K562 (cell line): ENCODE measurements around the gene ARFRP1. TPM values are rescaled to one million over a fixed set of nuclear protein-coding genes. Genes with fewer than 3 reads are reported as not detected.

Source experiments
- ATAC-seq: fragments of 200-7000 bp; cut with Tn5 transposase; 3 replicates; pipeline ENCODE4 v1.9.1; 2020; ENCODE audit warnings: moderate library complexity
- BruUV-seq: library from RNA; stranded (reverse); fragments of 400-500 nt; replicated peaks from 2 replicates; lab custom pipeline; 2021; lab: Mats Ljungman, UMichigan
- CTCF ChIA-PET: fragments of 300-600 bp; formaldehyde crosslinking; extraction: SDS; loops from one replicate; lab custom pipeline; 2021; ENCODE audit warnings: low intra/inter-chr PET ratio; lab: Yijun Ruan, JAX
- POLR2A ChIA-PET: fragments of 300-600, 350-650 bp; sonication (Branson Sonifier 250); formaldehyde crosslinking; extraction: SDS; loops from one replicate; lab custom pipeline; 2021; ENCODE audit warnings: antibody characterized with exemption, inconsistent platforms; lab: Yijun Ruan, JAX
- DNase-seq, 4 experiments: peaks; one replicate each; pipeline versions ENCODE4 v3.0.0 to v3.0.0-alpha.2; 2011 to 2018; ENCODE audit warnings: low spot score in 3 of 4, mixed read lengths in 3 of 4; ENCODE audit errors: extremely low read depth in 1 of 4
- FAIRE-seq: peaks from 2 replicates; lab custom pipeline; 2011; peaks lifted over from hg19 to GRCh38; lab: Jason Lieb, UNC
- H2AFZ ChIP-seq: 2 replicates; pipeline ENCODE4 v1.6.0; 2011; ENCODE audit warnings: low read depth, low read length, control low read depth, inconsistent platforms
- H3K27ac ChIP-seq: fragments of 200-600 bp; 3 replicates; pipeline ENCODE4 v1.8.0; 2011; ENCODE audit warnings: low read depth, mild to moderate bottlenecking, control low read depth, inconsistent platforms, low read length, moderate library complexity, mixed read lengths; ENCODE audit errors: extremely low read depth
- H3K27me3 ChIP-seq, 2 experiments: fragments of 300-600 bp in 1 of 2; 2 replicates in 1 of 2; 3 replicates in 1 of 2; pipeline versions ENCODE4 v1.6.0 to v1.8.0; 2011; ENCODE audit warnings: inconsistent platforms in 2 of 2, low read length in 2 of 2, mild to moderate bottlenecking in 1 of 2, mixed read lengths in 1 of 2, moderate library complexity in 1 of 2; ENCODE audit not compliant: control insufficient read depth in 2 of 2, insufficient read depth in 2 of 2
- H3K36me3 ChIP-seq: fragments of 300-600 bp; 3 replicates; pipeline ENCODE4 v1.8.0; 2011; ENCODE audit warnings: mild to moderate bottlenecking, low read length, inconsistent platforms; ENCODE audit not compliant: control insufficient read depth, insufficient read depth
- H3K4me1 ChIP-seq, 2 experiments: fragments of 200-600 bp in 1 of 2; replicated peaks in 1 of 2; 2 replicates in 1 of 2; 3 replicates in 1 of 2; pipeline versions ENCODE4 v1.5.1 to v1.8.0; 2011; ENCODE audit warnings: inconsistent platforms in 2 of 2, low read length in 2 of 2, mild to moderate bottlenecking in 1 of 2, mixed read lengths in 1 of 2, moderate library complexity in 1 of 2; ENCODE audit not compliant: control insufficient read depth in 2 of 2, insufficient read depth in 2 of 2
- H3K4me2 ChIP-seq: 2 replicates; pipeline ENCODE4 v1.6.1; 2011; ENCODE audit warnings: low read length, control low read depth, inconsistent platforms, mixed read lengths; ENCODE audit not compliant: insufficient read depth
- H3K4me3 ChIP-seq: fragments of 200-600 bp; sonication (generic), shearing (Covaris generic); 2 replicates; pipeline ENCODE4 v1.5.1; 2016; ENCODE audit warnings: control low read depth, inconsistent platforms
- H3K79me2 ChIP-seq: fragments of 200-600 bp; 3 replicates; pipeline ENCODE4 v1.8.0; 2011; ENCODE audit warnings: low read length, inconsistent platforms; ENCODE audit not compliant: control insufficient read depth, insufficient read depth
- H3K9ac ChIP-seq, 2 experiments: 2 replicates each; pipeline versions ENCODE4 v1.6.0 to v1.6.1; 2011; ENCODE audit warnings: low read depth in 2 of 2, low read length in 2 of 2, control low read depth in 1 of 2, inconsistent platforms in 1 of 2, mild to moderate bottlenecking in 1 of 2, mixed read lengths in 1 of 2; ENCODE audit not compliant: insufficient read depth in 1 of 2
- H3K9me1 ChIP-seq: one replicate; pipeline ENCODE4 v1.6.0; 2011; ENCODE audit warnings: inconsistent platforms, mild to moderate bottlenecking, low read length, moderate library complexity; ENCODE audit not compliant: control insufficient read depth, insufficient read depth
- H3K9me3 ChIP-seq: replicated peaks from 2 replicates; pipeline ENCODE4 v1.5.1; 2011; ENCODE audit warnings: low read depth, low read length, inconsistent platforms; ENCODE audit not compliant: control insufficient read depth, insufficient read depth
- H4K20me1 ChIP-seq: replicated peaks from 2 replicates; pipeline ENCODE4 v1.6.1; 2011; ENCODE audit warnings: low read length, inconsistent platforms, mixed read lengths; ENCODE audit not compliant: control insufficient read depth, insufficient read depth
- SFPQ ChIP-seq: fragments of 200-400 bp; formaldehyde crosslinking; IDR thresholded peaks from 2 replicates; pipeline ENCODE4 v1.6.1; 2017; ENCODE audit warnings: mild to moderate bottlenecking, low read depth, low read length, moderate library complexity
- whole genome bisulfite sequencing: fragments of 100-300 bp; shearing (Covaris generic); methylation state at CpG from one replicate; pipeline ENCODE4 v1.1.6; 2016; ENCODE audit warnings: low coverage, mixed read lengths; ENCODE audit not compliant: insufficient coverage; ENCODE audit errors: missing lambda C conversion rate; 5-methylcytosine and 5-hydroxymethylcytosine counted together
- in situ Hi-C: fragments of 300-500 bp; cut with MboI; formaldehyde crosslinking; loops from 4 replicates; pipeline ENCODE4 v1.15.0; 2018; ENCODE audit warnings: inconsistent platforms, mixed read lengths
- intact Hi-C: fragments of 100-400 bp; cut with micrococcal nuclease; formaldehyde crosslinking; loops from 2 replicates; pipeline ENCODE4 v1.14.2; 2022
- polyA plus RNA-seq, 8 experiments: library from polyadenylated mRNA; depleted of rRNA in 4 of 8; stranded (reverse) in 5 of 8; unstranded in 3 of 8; fragments of >200 nt; fragmentation: Nextera tagmentation in 2 of 8; fragmentation: Illumina TruSeq in 1 of 8; extraction: Ambion mirVana in 2 of 8; extraction: Trizol in 1 of 8; gene quantifications; 2 replicates each; pipeline versions ENCODE4 v1.2.1 to v1.2.3, GENCODE V29; 2011 to 2014; ENCODE audit warnings: inconsistent platforms in 1 of 8, missing spikeins in 1 of 8
- total RNA-seq, 7 experiments: library from RNA; depleted of rRNA in 6 of 7; stranded (reverse); fragments of >200 nt in 6 of 7; fragmentation: Illumina TruSeq in 2 of 7; extraction: Trizol in 2 of 7; gene quantifications; 2 replicates each; pipeline versions ENCODE4 v1.2.1 to v1.2.3, GENCODE V29; 2011 to 2021; ENCODE audit warnings: low replicate concordance in 1 of 7

The ARFRP1 gene
- total and polyA plus RNA-seq, 9 of the 15 experiments (the other 6 are each of a cell fraction or from before 2014, with no cell fraction given), result 2.2 to 78.9 (median 37.3) TPM

- WGBS, result 95% methylated on average over 3 of the region's 5 CpGs
- Histone ChIP-seq H3K9ac (peak overlapping the region in 1 of 2 experiments; percentile 84; a peak in 1 of 4 replicates), H3K4me1 (peaks cover 9 to 79% of the 10 kb centered on the region in 2 experiments), H3K4me2 (no peak overlapping the region), H4K20me1 (peaks cover 4% of the 10 kb centered on the region; the same call in 1 of the 2 replicates), H3K27ac (no peak overlapping the region), H3K27me3 (no peaks in the 10 kb centered on the region), H3K36me3 (peaks cover 32% of the 10 kb centered on the region), H3K79me2 (peaks cover 11% of the 10 kb centered on the region), H3K9me1 (no peaks in the 10 kb centered on the region), H3K4me3 (no peak overlapping the region), H2AFZ (no peak overlapping the region), H3K9me3 (no peaks in the 10 kb centered on the region)
- ATAC-seq, result no peak
- FAIRE-seq, result no peak
- no peak for DNase-seq
- CTCF ChIA-PET, result no interaction called here
- in situ Hi-C loops (no loop called here), intact Hi-C loops (loop anchor here (10.0 kb wide), 2 partner anchors 84 to 166 kb away; partner anchors contain the start of gene PTK6)
- POLR2A ChIA-PET, result interaction anchor here (0.6 to 1.3 kb wide), 3 partner anchors 18 to 164 kb away, joined by 3 to 6 read pairs (median 4); partner anchors contain the start of genes GMEB2 and TPD52L2
- TF ChIP-seq SFPQ, result no peak
- BruUV-seq, result no TSS peak
Observed at GRCh38 chr20:63701051-63701328, 6.8 kb downstream of the ARFRP1 start.
